MCF 10A (cell line): ENCODE data around the gene SRGN. TPM values are rescaled to one million over a fixed set of nuclear protein-coding genes. Genes with fewer than 3 reads are reported as not detected.
A peak's percentile ranks its signal among the peaks of the same experiment; 100 is the strongest.
"Not testable (repeated sequence)": the region's sequence is repeated elsewhere in the genome, so short reads cannot be mapped to it uniquely, and the experiment has no call there.

ENCODE experiments used
- BruUV-seq: library from RNA; stranded (reverse); fragments of 400-500 nt; replicated peaks from 2 replicates; lab custom pipeline; 2021; lab: Mats Ljungman, UMichigan
- CTCF ChIA-PET: fragments of 300-600 bp; sonication (Branson Sonifier 250); formaldehyde crosslinking; extraction: SDS; loops from one replicate; lab custom pipeline; 2021; ENCODE audit warnings: antibody characterized with exemption, inconsistent platforms; lab: Yijun Ruan, JAX
- POLR2A ChIA-PET: fragments of 300-600, 350-650 bp; sonication (Branson Sonifier 250); formaldehyde crosslinking; extraction: SDS; loops from one replicate; lab custom pipeline; 2020; ENCODE audit warnings: antibody characterized with exemption, inconsistent platforms; lab: Yijun Ruan, JAX
- DNase-seq: peaks from one replicate; pipeline ENCODE4 v3.0.0-alpha.2; 2018; ENCODE audit not compliant: unreplicated experiment
- H3K27ac Mint-ChIP-seq: one replicate; pipeline ENCODE4 v1.8.0; 2022; ENCODE audit warnings: mild to moderate bottlenecking, low read depth, mixed read lengths; ENCODE audit not compliant: unreplicated experiment
- H3K27me3 Mint-ChIP-seq: one replicate; pipeline ENCODE4 v1.8.0; 2022; ENCODE audit warnings: mixed read lengths; ENCODE audit not compliant: insufficient read depth, unreplicated experiment
- H3K36me3 Mint-ChIP-seq: one replicate; pipeline ENCODE4 v1.8.0; 2022; ENCODE audit warnings: mild to moderate bottlenecking, moderate library complexity, mixed read lengths; ENCODE audit not compliant: insufficient read depth, unreplicated experiment
- H3K4me1 Mint-ChIP-seq: one replicate; pipeline ENCODE4 v1.8.0; 2022; ENCODE audit warnings: mixed read lengths; ENCODE audit not compliant: insufficient read depth, unreplicated experiment
- H3K4me3 Mint-ChIP-seq: one replicate; pipeline ENCODE4 v1.8.0; 2022; ENCODE audit warnings: mild to moderate bottlenecking, moderate library complexity, mixed read lengths; ENCODE audit not compliant: unreplicated experiment
- H3K9me3 Mint-ChIP-seq: one replicate; pipeline ENCODE4 v1.8.0; 2022; ENCODE audit warnings: mixed read lengths; ENCODE audit not compliant: unreplicated experiment
- CTCF ChIP-seq: fragments of 200-600 bp; IDR thresholded peaks from one replicate; pipeline ENCODE4 v1.8.0; 2022; ENCODE audit warnings: antibody characterized with exemption, mild to moderate bottlenecking; ENCODE audit not compliant: unreplicated experiment
- intact Hi-C: fragments of 100-400 bp; cut with micrococcal nuclease; formaldehyde crosslinking; loops from 2 replicates; pipeline ENCODE4 v1.14.1; 2022
- total RNA-seq: library from RNA; stranded (reverse); gene quantifications from 2 replicates; pipeline ENCODE4 v1.2.3, GENCODE V29; 2022

SRGN gene
- total RNA-seq, 1 experiment from 2014 or later, result 2.7 TPM

- ChIA-PET POLR2A (interaction anchor here (0.5 to 2.9 kb wide), 20 partner anchors 10 to 379 kb away, joined by 3 to 19 read pairs (median 6); partner anchors contain the start of genes DDX21 and SUPV3L1), CTCF (interaction anchor here (0.5 to 0.6 kb wide), 2 partner anchors 267 to 743 kb away, joined by 3 read pairs; no protein-coding TSS in a partner anchor)
- H3K36me3 Mint-ChIP-seq, result no peaks in the 10 kb centered on the region
- H3K4me3 Mint-ChIP-seq, result peak overlapping the region; percentile 94
- TF ChIP-seq CTCF, result no peak
- H3K27ac Mint-ChIP-seq, result no peak overlapping the region
- intact Hi-C loops, result loop anchor here (10.0 kb wide), 1 partner anchor 209 kb away; no protein-coding TSS in a partner anchor
- DNase-seq, result no peak
- H3K27me3 Mint-ChIP-seq, result no peaks in the 10 kb centered on the region
- H3K4me1 Mint-ChIP-seq, result peaks cover 7% of the 10 kb centered on the region
- BruUV-seq, result no TSS peak
- no peaks in the 10 kb centered on the region for H3K9me3 Mint-ChIP-seq
These were observed 37.7 kb downstream of the SRGN start for GRCh38 chr10:69125554-69125953.

- peak overlapping the region; percentile 47 for H3K27ac Mint-ChIP-seq
- POLR2A ChIA-PET, result no interaction called here
- no peak for DNase-seq
These were observed 42.3 kb downstream of the SRGN start for GRCh38 chr10:69130251-69130650.

GRCh38 chr10:69139961-69140360, 52.1 kb downstream of the SRGN start:
- Mint-ChIP-seq H3K9me3 (no peaks in the 10 kb centered on the region), H3K36me3 (peaks cover 38% of the 10 kb centered on the region), H3K4me3 (no peak overlapping the region), H3K4me1 (no peaks in the 10 kb centered on the region), H3K27me3 (no peaks in the 10 kb centered on the region), H3K27ac (no peak overlapping the region)
- intact Hi-C loops, result no loop called here
- ChIA-PET CTCF (no interaction called here), POLR2A (no interaction called here)
- DNase-seq, result no peak
- TF ChIP-seq CTCF, result no peak
- no TSS peak for BruUV-seq

More at GRCh38 chr10:69130251-69130650, 42.3 kb downstream of the SRGN start:
- Mint-ChIP-seq H3K9me3 (no peaks in the 10 kb centered on the region), H3K4me3 (no peak overlapping the region), H3K36me3 (peaks cover 38% of the 10 kb centered on the region), H3K4me1 (peaks cover 14% of the 10 kb centered on the region), H3K27me3 (no peaks in the 10 kb centered on the region)
- CTCF ChIA-PET, result interaction anchor here (0.5 kb wide), 1 partner anchor 92 kb away, joined by 3 read pairs; no protein-coding TSS in a partner anchor
- intact Hi-C loops, result no loop called here
- no peak for TF ChIP-seq CTCF
- BruUV-seq, result no TSS peak

GRCh38 chr10:69141304-69141703, 53.4 kb downstream of the SRGN start:
- ChIA-PET CTCF (interaction anchor here (1.5 kb wide), 1 partner anchor 10 kb away, joined by 3 read pairs; no protein-coding TSS in a partner anchor), POLR2A (interaction anchor here (0.6 kb wide), 1 partner anchor 1252 kb away, joined by 4 read pairs; no protein-coding TSS in a partner anchor)
- no peak for DNase-seq
- H3K4me3 Mint-ChIP-seq, result no peak overlapping the region
- no peak for TF ChIP-seq CTCF
- no peaks in the 10 kb centered on the region for H3K9me3 Mint-ChIP-seq
- H3K4me1 Mint-ChIP-seq, result no peaks in the 10 kb centered on the region
- H3K36me3 Mint-ChIP-seq, result peaks cover 33% of the 10 kb centered on the region
- intact Hi-C loops, result no loop called here
- no TSS peak for BruUV-seq
- H3K27ac Mint-ChIP-seq, result no peak overlapping the region
- no peaks in the 10 kb centered on the region for H3K27me3 Mint-ChIP-seq

- POLR2A ChIA-PET, result interaction anchor here (0.6 to 1.4 kb wide), 2 partner anchors 17 to 138 kb away, joined by 3 read pairs; no protein-coding TSS in a partner anchor
- CTCF ChIA-PET, H3K4me1 Mint-ChIP-seq, H3K27ac Mint-ChIP-seq, H3K4me3 Mint-ChIP-seq, intact Hi-C loops, BruUV-seq, DNase-seq, H3K9me3 Mint-ChIP-seq, H3K27me3 Mint-ChIP-seq: not testable (repeated sequence)
- H3K36me3 Mint-ChIP-seq, result peaks cover 35% of the 10 kb centered on the region
These were observed 54.2 kb downstream of the SRGN start for GRCh38 chr10:69142074-69142473.
